Ascending aorta (tissue), 2 donors: ENCODE data around the gene CNN2. TPM values are rescaled to one million over a fixed set of nuclear protein-coding genes. Genes with fewer than 3 reads are reported as not detected.

Experiments
- DNase-seq, 2 donors: peaks; one replicate each; pipeline ENCODE4 v3.0.0-alpha.2; 2019; ENCODE audit warnings: low spot score in 2 of 2
- H3K27ac ChIP-seq, 2 donors: fragments of 200-600 bp; sonication (generic); one replicate each; pipeline ENCODE4 v1.5.1; 2016 to 2017; ENCODE audit warnings: mild to moderate bottlenecking in 1 of 2
- H3K27me3 ChIP-seq: fragments of 200-600 bp; sonication (generic); one replicate; pipeline ENCODE4 v1.5.1; 2017
- H3K36me3 ChIP-seq, 2 donors: fragments of 200-600 bp; sonication (generic); one replicate each; pipeline ENCODE4 v1.5.1; 2016
- H3K4me1 ChIP-seq, 2 donors: fragments of 200-600 bp; sonication (generic); one replicate each; pipeline ENCODE4 v1.5.1; 2016 to 2017; ENCODE audit warnings: mild to moderate bottlenecking in 1 of 2
- H3K4me3 ChIP-seq, 2 donors: fragments of 200-600 bp; sonication (generic); one replicate each; pipeline ENCODE4 v1.5.1; 2016 to 2017; ENCODE audit warnings: mild to moderate bottlenecking in 1 of 2
- H3K9me3 ChIP-seq, 2 donors: fragments of 200-600 bp; sonication (generic); one replicate each; pipeline ENCODE4 v1.5.1; 2016
- CTCF ChIP-seq, 3 experiments: fragments of 200-600 bp in 2 of 3; fragments of 450-650 bp in 1 of 3; sonication (generic) in 2 of 3; IDR thresholded peaks; one replicate each; pipeline ENCODE4 v1.5.1; 2016 to 2019; ENCODE audit warnings: antibody characterized with exemption in 3 of 3, mild to moderate bottlenecking in 1 of 3, moderate library complexity in 1 of 3
- intact Hi-C: fragments of 100-400 bp; cut with DNase I; formaldehyde crosslinking; loops from one replicate; pipeline ENCODE4 v1.15.1; 2023
- total RNA-seq: library from RNA; depleted of rRNA; stranded (reverse); fragments of >200 nt; gene quantifications from one replicate; pipeline ENCODE4 v1.1.0, GENCODE V29; 2016

The CNN2 gene
- total RNA-seq, 1 donor from 2014 or later, result 79.1 TPM

GRCh38 chr19:1002600-1002999 lies 23.8 kb upstream of the CNN2 start:
- H3K4me1 ChIP-seq, result peaks cover 0 to 10% of the 10 kb centered on the region in 2 donors
- no peak overlapping the region for H3K27ac ChIP-seq
- intact Hi-C loops, result no loop called here
- H3K9me3 ChIP-seq, result no peaks in the 10 kb centered on the region
- H3K4me3 ChIP-seq, result no peak overlapping the region
- H3K36me3 ChIP-seq, result no peaks in the 10 kb centered on the region
- no peak for TF ChIP-seq CTCF (IDR thresholded peaks at IDR 0.05)
- DNase-seq, result no peak
- no peaks in the 10 kb centered on the region for H3K27me3 ChIP-seq

GRCh38 chr19:1003283-1003682 lies 23.1 kb upstream of the CNN2 start:
- no peaks in the 10 kb centered on the region for H3K36me3 ChIP-seq
- intact Hi-C loops, result no loop called here
- no peak overlapping the region for H3K4me3 ChIP-seq
- no peaks in the 10 kb centered on the region for H3K9me3 ChIP-seq
- no peak for DNase-seq
- H3K27me3 ChIP-seq, result no peaks in the 10 kb centered on the region
- H3K4me1 ChIP-seq, result peaks cover 0 to 10% of the 10 kb centered on the region in 2 donors
- no peak overlapping the region for H3K27ac ChIP-seq
- TF ChIP-seq CTCF (IDR thresholded peaks at IDR 0.05), result no peak

GRCh38 chr19:1004204-1004802 lies 22.1 kb upstream of the CNN2 start:
- DNase-seq, result no peak
- no peaks in the 10 kb centered on the region for H3K27me3 ChIP-seq

GRCh38 chr19:1004803-1005664 lies 21.4 kb upstream of the CNN2 start:
- no peak for TF ChIP-seq CTCF (IDR thresholded peaks at IDR 0.05)
- Histone ChIP-seq H3K27ac (no peak overlapping the region), H3K36me3 (peaks cover 14 to 17% of the 10 kb centered on the region in 2 donors), H3K9me3 (no peaks in the 10 kb centered on the region), H3K4me3 (no peak overlapping the region), H3K4me1 (peaks cover 0 to 10% of the 10 kb centered on the region in 2 donors), H3K27me3 (no peaks in the 10 kb centered on the region)
- no peak for DNase-seq
- intact Hi-C loops, result no loop called here

More at GRCh38 chr19:1004204-1004802, 22.1 kb upstream of the CNN2 start:
- intact Hi-C loops, result no loop called here
- peaks cover 6 to 9% of the 10 kb centered on the region in 2 donors for H3K36me3 ChIP-seq
- no peaks in the 10 kb centered on the region for H3K9me3 ChIP-seq
- H3K4me3 ChIP-seq, result no peak overlapping the region
- TF ChIP-seq CTCF (IDR thresholded peaks at IDR 0.05), result no peak
- no peak overlapping the region for H3K27ac ChIP-seq
- H3K4me1 ChIP-seq, result peaks cover 0 to 10% of the 10 kb centered on the region in 2 donors

- intact Hi-C loops, result no loop called here
- Histone ChIP-seq H3K4me3 (no peak overlapping the region), H3K27ac (no peak overlapping the region), H3K27me3 (no peaks in the 10 kb centered on the region), H3K9me3 (no peaks in the 10 kb centered on the region), H3K36me3 (peaks cover 32 to 35% of the 10 kb centered on the region in 2 donors), H3K4me1 (no peaks in the 10 kb centered on the region)
- no peak for TF ChIP-seq CTCF (IDR thresholded peaks at IDR 0.05)
- DNase-seq, result no peak
Observed at GRCh38 chr19:1006711-1007398, 19.6 kb upstream of the CNN2 start.
